ENCODE data around the gene NHP2.

The NHP2 gene

GRCh38 chr5:178196281-178196812 lies 42.7 kb upstream of the NHP2 start:
- H3K4me2 ChIP-seq (ENCODE audit: low read length, poor library complexity, severe bottlenecking), result no peak overlapping the region
- no peak overlapping the region for H4K8ac ChIP-seq (ENCODE audit: low read length)
- no peaks in the 10 kb centered on the region for H3K9me3 ChIP-seq (ENCODE audit: control insufficient read depth, low read length)
- H3K36me3 ChIP-seq (ENCODE audit: control insufficient read depth in 1 of 2, insufficient read depth in 2 of 2, low read depth in 1 of 2, low read length in 2 of 2), result no peaks in the 10 kb centered on the region
- DNase-seq, result no peak
- no peak overlapping the region for H3K27ac ChIP-seq (ENCODE audit: low read length, poor library complexity, severe bottlenecking)
- no peak overlapping the region for H3K18ac ChIP-seq (ENCODE audit: low read depth in 1 of 2, low read length in 2 of 2)
- no peaks in the 10 kb centered on the region for H3K4me1 ChIP-seq (ENCODE audit: control insufficient read depth, insufficient read depth, low read depth, low read length)
- H2BK5ac ChIP-seq (ENCODE audit: low read depth, low read length, poor library complexity, severe bottlenecking), result no peak overlapping the region
- H2BK120ac ChIP-seq (ENCODE audit: low read depth, low read length), result no peak overlapping the region
- no peak overlapping the region for H3K14ac ChIP-seq (ENCODE audit: low read length in 2 of 2)
- peak overlapping the region; percentile 63 for H2BK15ac ChIP-seq (ENCODE audit: low read depth, poor library complexity, severe bottlenecking)
- H4K91ac ChIP-seq (ENCODE audit: low read length), result no peak overlapping the region
- no peak overlapping the region for H3K9ac ChIP-seq (ENCODE audit: low read length)
- H3K4ac ChIP-seq (ENCODE audit: low read depth in 1 of 2, low read length in 2 of 2), result no peak overlapping the region
- peaks cover 21 to 23% of the 10 kb centered on the region in 2 experiments for H3K27me3 ChIP-seq (ENCODE audit: control insufficient read depth in 1 of 2, insufficient read depth in 1 of 2, low read length in 2 of 2)
- H2BK12ac ChIP-seq (ENCODE audit: low read length in 2 of 2), result no peak overlapping the region
- 86% methylated on average over 7 of the region's 7 CpGs for WGBS
- no peak overlapping the region for H2AK5ac ChIP-seq (ENCODE audit: low read length, severe bottlenecking)
- no peak overlapping the region for H3K4me3 ChIP-seq (ENCODE audit: insufficient read depth in 1 of 2, low read depth in 1 of 2, low read length in 2 of 2)
- no peak overlapping the region for H2AFZ ChIP-seq (ENCODE audit: low read depth, low read length)
- H3K23ac ChIP-seq (ENCODE audit: low read length in 2 of 2), result no peak overlapping the region
- H3K79me1 ChIP-seq (replicated peaks; ENCODE audit: low read length, poor library complexity, severe bottlenecking), result no peaks in the 10 kb centered on the region

- WGBS, result 43% methylated on average over 7 of the region's 7 CpGs
Measured at GRCh38 chr5:178194026-178194425, 40.3 kb upstream of the NHP2 start.

GRCh38 chr5:178193251-178193809 lies 39.6 kb upstream of the NHP2 start:
- WGBS, result 79% methylated on average over 8 of the region's 8 CpGs

More at GRCh38 chr5:178194026-178194425, 40.3 kb upstream of the NHP2 start:
- H3K4ac ChIP-seq (ENCODE audit: low read depth in 1 of 2, low read length in 2 of 2), result no peak overlapping the region
- no peak overlapping the region for H2BK120ac ChIP-seq (ENCODE audit: low read depth, low read length)
- H3K4me1 ChIP-seq (ENCODE audit: control insufficient read depth, insufficient read depth, low read depth, low read length), result no peaks in the 10 kb centered on the region
- no peaks in the 10 kb centered on the region for H3K79me1 ChIP-seq (replicated peaks; ENCODE audit: low read length, poor library complexity, severe bottlenecking)
- H4K91ac ChIP-seq (ENCODE audit: low read length), result no peak overlapping the region
- H2BK15ac ChIP-seq (ENCODE audit: low read depth, poor library complexity, severe bottlenecking), result no peak overlapping the region
- H3K27me3 ChIP-seq (ENCODE audit: control insufficient read depth in 1 of 2, insufficient read depth in 1 of 2, low read length in 2 of 2), result peaks cover 21 to 23% of the 10 kb centered on the region in 2 experiments
- no peak overlapping the region for H3K9ac ChIP-seq (ENCODE audit: low read length)
- H3K4me2 ChIP-seq (ENCODE audit: low read length, poor library complexity, severe bottlenecking), result no peak overlapping the region
- no peak overlapping the region for H3K27ac ChIP-seq (ENCODE audit: low read length, poor library complexity, severe bottlenecking)
- H4K8ac ChIP-seq (ENCODE audit: low read length), result no peak overlapping the region
- H2BK12ac ChIP-seq (ENCODE audit: low read length in 2 of 2), result no peak overlapping the region
- H3K4me3 ChIP-seq (ENCODE audit: insufficient read depth in 1 of 2, low read depth in 1 of 2, low read length in 2 of 2), result no peak overlapping the region
- H3K9me3 ChIP-seq (ENCODE audit: control insufficient read depth, low read length), result no peaks in the 10 kb centered on the region
- no peak overlapping the region for H3K23ac ChIP-seq (ENCODE audit: low read length in 2 of 2)
- no peak overlapping the region for H2AFZ ChIP-seq (ENCODE audit: low read depth, low read length)
- H2AK5ac ChIP-seq (ENCODE audit: low read length, severe bottlenecking), result no peak overlapping the region
- H2BK5ac ChIP-seq (ENCODE audit: low read depth, low read length, poor library complexity, severe bottlenecking), result no peak overlapping the region
- no peaks in the 10 kb centered on the region for H3K36me3 ChIP-seq (ENCODE audit: control insufficient read depth in 1 of 2, insufficient read depth in 2 of 2, low read depth in 1 of 2, low read length in 2 of 2)
- no peak overlapping the region for H3K14ac ChIP-seq (ENCODE audit: low read length in 2 of 2)
- no peak overlapping the region for H3K18ac ChIP-seq (ENCODE audit: low read depth in 1 of 2, low read length in 2 of 2)
- DNase-seq, result no peak

GRCh38 chr5:178192787-178193186 lies 39.1 kb upstream of the NHP2 start:
- Histone ChIP-seq H2BK12ac (ENCODE audit: low read length in 2 of 2) (no peak overlapping the region), H3K4me2 (ENCODE audit: low read length, poor library complexity, severe bottlenecking) (no peak overlapping the region), H3K14ac (ENCODE audit: low read length in 2 of 2) (no peak overlapping the region), H3K36me3 (ENCODE audit: control insufficient read depth in 1 of 2, insufficient read depth in 2 of 2, low read depth in 1 of 2, low read length in 2 of 2) (no peaks in the 10 kb centered on the region), H2BK120ac (ENCODE audit: low read depth, low read length) (no peak overlapping the region), H2BK15ac (ENCODE audit: low read depth, poor library complexity, severe bottlenecking) (no peak overlapping the region), H3K27ac (ENCODE audit: low read length, poor library complexity, severe bottlenecking) (no peak overlapping the region), H3K27me3 (ENCODE audit: control insufficient read depth in 1 of 2, insufficient read depth in 1 of 2, low read length in 2 of 2) (peaks cover 21 to 23% of the 10 kb centered on the region in 2 experiments), H2AFZ (ENCODE audit: low read depth, low read length) (no peak overlapping the region), H3K23ac (ENCODE audit: low read length in 2 of 2) (no peak overlapping the region), H4K8ac (ENCODE audit: low read length) (no peak overlapping the region), H3K9ac (ENCODE audit: low read length) (no peak overlapping the region), H4K91ac (ENCODE audit: low read length) (no peak overlapping the region), H3K4me1 (ENCODE audit: control insufficient read depth, insufficient read depth, low read depth, low read length) (no peaks in the 10 kb centered on the region), H3K79me1 (replicated peaks; ENCODE audit: low read length, poor library complexity, severe bottlenecking) (no peaks in the 10 kb centered on the region), H2BK5ac (ENCODE audit: low read depth, low read length, poor library complexity, severe bottlenecking) (no peak overlapping the region), H2AK5ac (ENCODE audit: low read length, severe bottlenecking) (no peak overlapping the region), H3K9me3 (ENCODE audit: control insufficient read depth, low read length) (no peaks in the 10 kb centered on the region), H3K4me3 (ENCODE audit: insufficient read depth in 1 of 2, low read depth in 1 of 2, low read length in 2 of 2) (no peak overlapping the region), H3K18ac (ENCODE audit: low read depth in 1 of 2, low read length in 2 of 2) (no peak overlapping the region), H3K4ac (ENCODE audit: low read depth in 1 of 2, low read length in 2 of 2) (no peak overlapping the region)
- 93% methylated on average over 7 of the region's 7 CpGs for WGBS
- no peak for DNase-seq

More at GRCh38 chr5:178193251-178193809, 39.6 kb upstream of the NHP2 start:
- Histone ChIP-seq H3K27me3 (ENCODE audit: control insufficient read depth in 1 of 2, insufficient read depth in 1 of 2, low read length in 2 of 2) (peaks cover 21 to 23% of the 10 kb centered on the region in 2 experiments), H3K9ac (ENCODE audit: low read length) (no peak overlapping the region), H3K79me1 (replicated peaks; ENCODE audit: low read length, poor library complexity, severe bottlenecking) (no peaks in the 10 kb centered on the region), H3K36me3 (ENCODE audit: control insufficient read depth in 1 of 2, insufficient read depth in 2 of 2, low read depth in 1 of 2, low read length in 2 of 2) (no peaks in the 10 kb centered on the region), H3K9me3 (ENCODE audit: control insufficient read depth, low read length) (no peaks in the 10 kb centered on the region), H3K14ac (ENCODE audit: low read length in 2 of 2) (no peak overlapping the region), H3K4me2 (ENCODE audit: low read length, poor library complexity, severe bottlenecking) (no peak overlapping the region), H3K23ac (ENCODE audit: low read length in 2 of 2) (no peak overlapping the region), H3K4me1 (ENCODE audit: control insufficient read depth, insufficient read depth, low read depth, low read length) (no peaks in the 10 kb centered on the region), H4K91ac (ENCODE audit: low read length) (no peak overlapping the region), H3K27ac (ENCODE audit: low read length, poor library complexity, severe bottlenecking) (no peak overlapping the region), H2AK5ac (ENCODE audit: low read length, severe bottlenecking) (no peak overlapping the region), H2BK15ac (ENCODE audit: low read depth, poor library complexity, severe bottlenecking) (no peak overlapping the region), H2BK120ac (ENCODE audit: low read depth, low read length) (no peak overlapping the region), H3K4ac (ENCODE audit: low read depth in 1 of 2, low read length in 2 of 2) (no peak overlapping the region), H3K18ac (ENCODE audit: low read depth in 1 of 2, low read length in 2 of 2) (no peak overlapping the region), H2BK12ac (ENCODE audit: low read length in 2 of 2) (no peak overlapping the region), H4K8ac (ENCODE audit: low read length) (no peak overlapping the region), H3K4me3 (ENCODE audit: insufficient read depth in 1 of 2, low read depth in 1 of 2, low read length in 2 of 2) (no peak overlapping the region), H2BK5ac (ENCODE audit: low read depth, low read length, poor library complexity, severe bottlenecking) (no peak overlapping the region), H2AFZ (ENCODE audit: low read depth, low read length) (no peak overlapping the region)
- no peak for DNase-seq

Measured in mesenchymal stem cell (in vitro differentiated cells and primary cell).